HG03097 (cell line): Measurements from ENCODE around the gene SOCS7.

Experiments used
- ATAC-seq: cut with Tn5 transposase; IDR thresholded peaks from one replicate; pipeline ENCODE4 v1.9.1; 2021; ENCODE audit not compliant: unreplicated experiment, low FRiP score

SOCS7 gene

GRCh38 chr17:38418062-38418692 lies 66.5 kb downstream of the SOCS7 start:
- no peak for ATAC-seq

DNA sequence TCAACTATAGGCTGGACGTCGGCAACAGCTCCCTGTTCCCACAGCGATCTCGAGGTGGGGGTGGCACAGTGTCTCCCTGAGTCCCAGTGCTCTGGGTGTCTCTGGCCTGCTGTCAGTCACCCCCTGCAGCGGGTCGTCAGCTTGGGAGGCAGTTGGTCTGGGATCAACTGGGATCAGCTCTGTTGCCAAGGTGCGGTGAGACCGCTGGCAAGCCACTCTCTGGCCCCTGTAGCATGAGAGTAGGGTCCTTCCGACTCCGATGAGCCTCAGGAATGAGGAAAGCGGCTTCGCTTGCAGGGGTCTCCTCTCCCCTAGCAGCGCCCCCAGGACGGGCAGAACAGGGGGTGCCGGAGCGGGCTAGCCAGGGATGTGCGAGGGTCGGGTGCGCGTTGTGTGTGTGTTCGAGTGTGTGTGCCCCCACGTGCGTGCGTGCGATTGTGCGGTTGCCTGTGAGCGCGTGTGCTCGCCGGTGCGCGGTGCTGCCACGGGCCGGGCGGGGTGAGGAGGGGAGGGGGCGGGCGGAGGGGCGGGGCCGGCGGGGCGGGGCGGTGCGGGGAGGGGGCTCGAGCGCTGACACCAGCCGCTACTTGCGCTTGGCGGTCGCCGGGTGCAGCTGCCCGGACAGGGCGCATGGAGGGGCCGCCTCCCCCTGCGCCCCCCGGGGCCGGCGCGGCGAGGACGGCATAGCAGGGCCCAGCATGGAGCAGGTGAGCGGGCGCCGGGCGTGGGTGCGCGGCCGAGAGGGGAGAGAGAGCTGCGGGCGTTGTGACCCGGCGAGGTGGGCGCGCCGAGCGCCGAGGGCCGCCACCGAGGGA lies 67.3 kb downstream of the SOCS7 start:
- ATAC-seq: no peak

- ATAC-seq: no peak
These were observed 67.9 kb downstream of the SOCS7 start for GRCh38 chr17:38419508-38419981.

- ATAC-seq: no peak
These were observed 68.9 kb downstream of the SOCS7 start for GRCh38 chr17:38420518-38420917.

DNA sequence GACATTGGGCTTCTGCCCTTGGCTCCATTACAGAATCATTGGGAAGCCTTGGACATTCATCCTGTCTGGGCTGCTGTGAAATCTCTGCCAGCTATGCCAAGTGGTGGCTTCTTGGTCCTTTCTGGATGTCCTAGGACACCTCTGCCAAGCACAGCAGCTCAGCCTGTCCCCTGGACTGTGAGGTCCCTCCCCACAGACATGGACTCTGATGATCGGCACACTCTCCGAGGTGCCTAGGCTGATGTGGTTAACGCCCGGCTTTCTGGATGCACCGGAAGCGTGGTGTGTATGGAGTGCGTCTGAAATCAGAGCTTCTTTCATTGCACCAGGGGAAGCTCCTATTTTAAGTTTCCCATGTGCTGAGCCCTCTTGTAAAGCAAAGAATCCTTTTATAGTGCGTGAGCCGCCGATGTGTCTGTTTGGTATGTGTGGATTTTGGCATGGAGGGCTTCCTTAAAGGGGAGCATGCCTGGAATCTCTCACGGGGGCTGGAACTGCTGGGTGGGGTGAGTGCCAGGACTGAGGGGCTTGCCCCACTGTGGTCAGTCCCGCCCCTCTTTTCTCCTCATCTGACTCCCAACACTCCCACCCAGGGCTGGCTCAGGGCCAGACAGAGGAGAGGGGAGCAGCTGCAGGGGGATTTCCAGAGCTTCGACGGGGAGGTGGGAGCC lies 69.7 kb downstream of the SOCS7 start:
- ATAC-seq: no peak

GRCh38 chr17:38421871-38422827 lies 70.5 kb downstream of the SOCS7 start:
- no peak for ATAC-seq

DNA sequence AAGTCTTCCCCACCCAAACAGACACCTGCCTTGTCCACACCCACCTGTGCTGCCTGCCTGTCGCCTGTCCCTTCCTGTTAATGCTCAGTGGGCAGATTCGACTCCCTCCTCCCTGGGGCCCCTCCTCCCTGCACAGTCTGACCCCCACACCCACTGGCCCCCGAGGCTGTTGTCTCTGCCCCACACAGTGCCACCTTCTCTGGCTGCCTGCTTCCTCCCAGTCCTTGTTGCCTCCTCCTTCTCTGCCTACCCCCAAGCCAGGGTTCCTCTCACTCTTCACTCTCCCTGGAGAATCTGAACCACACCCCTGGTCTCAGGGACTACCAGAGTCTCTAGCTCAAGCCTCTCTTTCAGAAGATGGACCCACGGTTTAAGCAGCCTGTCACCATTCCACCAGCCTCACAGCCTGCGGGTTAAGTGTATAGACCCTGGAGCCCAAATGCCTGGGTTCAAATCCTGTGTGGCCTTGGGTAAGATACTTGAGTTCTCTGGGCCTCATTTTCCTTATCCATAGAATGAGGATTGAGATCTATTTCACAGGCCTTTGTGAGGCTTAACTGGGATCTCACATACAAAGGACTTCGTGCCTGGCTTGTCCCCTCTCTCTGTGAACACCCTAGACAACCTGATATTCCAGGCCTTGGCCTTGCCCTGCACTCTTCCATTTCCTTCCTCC lies 72.8 kb downstream of the SOCS7 start:
- no peak for ATAC-seq

GRCh38 chr17:38425031-38425430 lies 73.4 kb downstream of the SOCS7 start:
- no peak for ATAC-seq

DNA sequence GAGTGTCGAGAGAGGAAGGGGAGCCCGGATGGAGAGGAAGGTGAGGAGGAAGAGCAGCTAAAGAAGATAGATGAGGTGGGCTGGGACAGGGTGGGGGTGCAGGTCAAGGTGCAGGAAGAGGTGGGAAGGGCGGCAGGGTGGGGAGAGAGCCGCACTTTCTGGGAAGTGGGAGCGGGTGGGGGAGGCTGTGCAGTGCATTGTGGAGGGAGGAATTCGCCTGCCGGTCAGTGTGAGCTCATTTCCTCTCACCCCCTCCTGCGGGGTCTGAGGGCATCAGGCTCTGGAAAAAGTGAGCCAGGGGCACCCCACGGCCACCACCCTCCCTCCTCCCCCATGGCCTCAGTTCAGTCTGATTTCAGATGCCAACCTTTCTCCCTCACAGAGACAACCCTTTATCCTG lies 74.1 kb downstream of the SOCS7 start:
- no peak for ATAC-seq

GRCh38 chr17:38426441-38426840 lies 74.8 kb downstream of the SOCS7 start:
- no peak for ATAC-seq

- no peak for ATAC-seq
These were observed 75.7 kb downstream of the SOCS7 start for GRCh38 chr17:38427160-38427949.

- no peak for ATAC-seq
These were observed 76.5 kb downstream of the SOCS7 start, which contains the start of gene ARHGAP23 for GRCh38 chr17:38428112-38428642. TSS of gene ARHGAP23 (plus strand) at chr17:38428464. CDS start at chr17:38428486, 22 bp downstream.

DNA sequence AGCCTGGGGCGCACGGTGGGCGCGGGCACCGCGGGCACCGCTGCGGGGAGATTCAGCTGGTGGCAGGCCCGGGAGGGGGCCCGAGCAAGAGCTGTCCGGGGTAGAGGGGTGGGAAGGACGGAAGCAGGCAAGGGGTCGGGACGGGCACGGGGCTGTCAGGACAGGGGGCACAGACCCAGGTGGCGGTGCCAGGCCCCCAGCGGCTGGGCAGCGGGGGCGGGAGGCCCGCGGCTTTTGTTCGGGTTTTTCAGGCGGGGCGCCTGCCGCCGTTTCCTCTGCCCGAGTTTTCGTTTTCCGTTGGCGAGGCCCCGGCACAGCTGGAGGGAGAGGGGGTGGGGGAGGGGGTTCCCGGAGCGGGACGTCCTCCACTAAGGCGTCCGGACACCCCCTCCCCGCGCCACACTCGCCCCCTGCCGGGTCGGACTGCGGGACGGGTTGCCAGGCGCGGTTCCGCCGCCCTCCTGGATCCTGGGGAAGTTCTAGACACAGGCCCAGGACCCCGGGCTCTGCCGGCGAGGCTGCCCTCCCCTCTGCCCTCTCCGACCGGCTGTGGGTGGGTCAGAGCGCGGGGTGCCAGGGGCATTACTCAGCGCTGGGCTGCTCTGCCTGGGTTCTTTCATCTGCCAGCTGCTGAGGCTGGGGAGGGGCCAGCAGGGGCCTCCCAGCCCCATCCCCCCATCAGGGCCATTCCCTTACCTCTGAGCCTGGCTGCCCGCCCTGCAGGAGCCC lies 77.2 kb downstream of the SOCS7 start:
- no peak for ATAC-seq

GRCh38 chr17:38429476-38430100 lies 77.9 kb downstream of the SOCS7 start:
- ATAC-seq: no peak

GRCh38 chr17:38430316-38430715 lies 78.7 kb downstream of the SOCS7 start:
- no peak for ATAC-seq

- ATAC-seq: no peak
These were observed 79.2 kb downstream of the SOCS7 start for GRCh38 chr17:38430822-38431221.

GRCh38 chr17:38431346-38432145 lies 79.9 kb downstream of the SOCS7 start:
- no peak for ATAC-seq
